Measurements from ENCODE around the gene FAM170B. TPM values are rescaled to one million over a fixed set of nuclear protein-coding genes. Genes with fewer than 3 reads are reported as not detected.

The FAM170B gene
- total RNA-seq, 1 donor from 2014 or later: not detected

GRCh38 chr10:49158915-49159314, 25.1 kb upstream of the FAM170B start:
- ATAC-seq (no peak), DNase-seq (ENCODE audit: missing footprints) (no peak)
- intact Hi-C loops (cut with DNase I): no loop called here

GRCh38 chr10:49158404-49158803, 24.6 kb upstream of the FAM170B start:
- DNase-seq (ENCODE audit: missing footprints) (no peak), ATAC-seq (no peak)
- intact Hi-C loops (cut with DNase I): no loop called here

DNA sequence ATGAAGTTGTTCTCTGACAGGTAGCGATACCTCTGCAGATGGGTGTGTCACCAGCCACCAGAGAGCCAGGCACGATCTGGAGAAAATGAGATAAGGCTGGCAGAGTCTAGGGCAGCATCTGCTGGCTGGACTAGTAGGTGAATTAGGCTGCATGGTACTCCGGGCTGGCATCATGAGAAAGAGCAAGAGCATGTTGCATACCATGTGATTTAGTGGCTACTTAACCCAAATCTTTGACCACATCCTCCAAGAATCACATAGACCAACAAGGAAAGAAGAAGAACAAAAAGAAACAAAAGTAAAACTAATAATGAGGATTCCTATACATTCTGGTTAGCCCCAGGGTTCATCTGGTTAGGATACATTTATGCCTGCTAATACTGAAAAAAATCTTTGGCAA, 23.4 kb upstream of the FAM170B start:
- ATAC-seq (no peak), DNase-seq (ENCODE audit: missing footprints) (no peak)
- intact Hi-C loops (cut with DNase I): no loop called here

- DNase-seq (ENCODE audit: missing footprints) (no peak), ATAC-seq (no peak)
- intact Hi-C loops (cut with DNase I): no loop called here
Measured at GRCh38 chr10:49154641-49155040, 20.8 kb upstream of the FAM170B start.

- no peak for DNase-seq (ENCODE audit: missing footprints)
- no peak for ATAC-seq
- intact Hi-C loops (cut with DNase I): no loop called here
Measured at GRCh38 chr10:49153971-49154370, 20.1 kb upstream of the FAM170B start.

GRCh38 chr10:49153115-49153514, 19.3 kb upstream of the FAM170B start:
- intact Hi-C loops (cut with DNase I): no loop called here
- DNase-seq (ENCODE audit: missing footprints): no peak
- no peak for ATAC-seq

DNA sequence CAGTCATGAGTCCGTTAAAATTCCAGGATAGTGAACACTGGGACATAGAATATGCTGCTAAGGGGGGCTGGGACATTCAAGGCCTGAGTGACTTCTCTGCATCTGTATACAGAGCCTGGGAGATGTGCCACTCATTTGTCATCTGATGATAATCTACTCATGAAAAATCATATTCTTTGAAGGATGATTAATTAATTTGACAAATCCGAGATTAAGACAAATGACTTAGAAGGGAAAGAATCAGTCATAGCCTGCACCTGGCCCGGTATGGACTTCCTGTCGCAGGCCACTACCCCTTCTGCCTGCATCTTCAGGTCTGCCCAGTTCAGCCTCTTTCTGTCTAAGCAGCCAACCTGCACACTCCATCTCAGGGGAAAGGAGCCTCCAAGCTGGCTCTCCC, 18.8 kb upstream of the FAM170B start:
- DNase-seq (ENCODE audit: missing footprints): no peak
- no peak for ATAC-seq
- intact Hi-C loops (cut with DNase I): no loop called here

DNA sequence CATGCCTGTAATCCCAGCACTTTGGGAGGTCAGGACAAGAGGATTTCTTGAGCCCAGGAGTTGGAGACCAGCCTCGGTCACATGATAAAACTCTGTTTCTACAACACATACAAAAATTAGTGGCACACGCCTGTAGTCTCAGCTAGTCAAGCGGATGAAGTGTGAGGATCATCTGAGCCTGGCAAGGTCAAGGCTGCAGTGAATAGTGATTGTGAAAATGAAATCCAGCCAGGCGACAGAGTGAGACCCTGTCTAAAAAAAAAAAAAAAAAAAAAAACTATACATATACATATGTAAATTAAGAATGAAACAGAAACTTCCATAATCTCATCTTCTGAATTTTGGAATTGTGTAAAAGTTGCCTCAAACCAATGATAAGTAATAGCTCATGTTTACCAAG, 18.2 kb upstream of the FAM170B start:
- intact Hi-C loops (cut with DNase I): no loop called here
- ATAC-seq (no peak), DNase-seq (ENCODE audit: missing footprints) (no peak)

DNA sequence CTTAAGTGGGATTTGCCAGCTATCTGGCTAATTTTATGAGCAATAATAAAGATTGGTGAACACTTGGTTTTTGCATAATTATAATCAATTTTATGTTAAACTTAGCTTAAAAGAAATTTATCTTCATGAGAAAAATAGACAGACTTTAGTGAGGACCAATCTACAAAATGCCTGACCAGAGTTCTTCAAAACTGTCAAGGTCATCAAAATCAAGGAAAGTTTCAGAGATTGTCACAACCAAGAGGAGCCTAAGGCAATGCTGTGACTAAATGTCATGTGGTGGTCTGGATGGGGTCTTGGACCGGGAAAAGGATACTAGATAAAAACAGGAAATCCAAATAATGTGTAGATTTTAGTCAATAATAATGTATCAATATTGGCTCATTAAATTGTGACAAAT, 17.7 kb upstream of the FAM170B start:
- ATAC-seq (no peak), DNase-seq (ENCODE audit: missing footprints) (no peak)
- intact Hi-C loops (cut with DNase I): no loop called here

GRCh38 chr10:49151025-49151445, 17.2 kb upstream of the FAM170B start:
- no peak for DNase-seq (ENCODE audit: missing footprints)
- ATAC-seq: no peak
- intact Hi-C loops (cut with DNase I): no loop called here

DNA sequence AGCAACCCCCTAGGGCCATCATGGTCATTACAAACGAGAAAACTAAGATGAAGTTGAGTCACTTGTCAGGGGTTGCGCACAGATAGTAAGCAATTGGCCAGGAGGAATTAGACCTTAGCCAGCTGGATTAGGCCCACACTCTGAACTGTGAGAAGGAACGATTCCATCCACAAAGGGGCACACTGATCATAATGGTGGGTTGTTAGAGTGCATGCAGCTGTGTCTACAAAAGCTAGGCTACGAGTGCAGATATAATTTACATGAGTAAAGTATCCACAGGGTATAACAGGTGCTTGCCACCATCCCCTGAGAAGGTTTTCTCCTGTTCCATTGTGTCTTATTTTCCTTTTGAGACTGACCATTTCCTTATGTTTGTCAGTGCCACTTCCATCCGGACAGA, 16.6 kb upstream of the FAM170B start:
- no peak for ATAC-seq
- no peak for DNase-seq (ENCODE audit: missing footprints)
- intact Hi-C loops (cut with DNase I): no loop called here

DNA sequence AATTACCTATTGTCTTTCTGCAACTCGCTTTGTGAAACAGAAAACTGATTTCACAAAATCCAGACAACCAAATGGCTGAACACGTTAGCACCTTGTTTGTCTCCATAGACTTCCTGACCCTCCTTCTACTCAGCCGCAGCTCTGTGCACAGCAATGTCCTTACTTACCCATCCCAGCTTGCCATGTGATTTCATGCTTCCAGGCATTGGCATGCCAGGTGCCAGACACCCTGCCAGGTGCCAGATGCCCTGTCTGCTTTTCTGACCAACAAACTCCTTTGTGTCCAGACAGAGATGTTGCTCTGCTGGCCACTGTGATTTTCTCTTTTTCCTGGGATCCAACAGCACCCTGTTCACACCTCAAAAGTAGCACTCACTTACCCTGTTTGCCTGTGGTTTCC, 16.1 kb upstream of the FAM170B start:
- DNase-seq (ENCODE audit: missing footprints) (no peak), ATAC-seq (no peak)
- intact Hi-C loops (cut with DNase I): no loop called here

DNA sequence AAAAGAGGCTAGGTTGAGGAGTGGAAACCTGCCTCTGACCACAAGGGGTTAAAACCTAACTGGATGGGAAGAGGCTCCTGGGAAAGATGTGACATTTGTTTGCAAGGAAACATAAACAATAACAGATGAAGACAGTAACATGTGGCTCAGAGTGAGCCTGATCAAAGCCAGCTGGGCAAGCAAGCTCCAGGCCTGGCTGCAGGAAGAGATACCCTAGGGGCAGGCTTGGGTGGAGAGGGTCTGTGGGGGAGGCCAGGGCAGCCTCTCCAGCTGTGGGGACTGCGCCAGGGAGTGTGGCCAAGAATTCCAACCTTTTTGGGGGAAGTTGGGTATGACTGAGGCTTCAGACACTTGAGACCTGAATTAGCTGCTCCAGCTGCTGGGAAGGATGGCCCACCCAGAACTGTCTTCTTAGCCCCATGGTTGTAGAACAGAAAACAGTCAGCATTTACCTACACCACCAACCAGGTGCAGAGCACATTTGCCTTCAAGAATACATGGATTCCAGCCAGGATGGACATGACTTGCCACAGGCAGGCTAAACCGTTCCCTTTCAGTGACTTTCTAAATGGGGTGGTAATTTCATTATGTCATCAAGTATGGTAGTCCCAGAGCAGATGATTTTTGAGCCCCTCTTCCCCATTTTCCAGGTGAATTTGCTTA, 10.4 kb upstream of the FAM170B start:
- ATAC-seq: no peak
- no peak for DNase-seq (ENCODE audit: missing footprints)
- intact Hi-C loops (cut with DNase I): no loop called here

GRCh38 chr10:49143249-49143648, 9.4 kb upstream of the FAM170B start:
- intact Hi-C loops (cut with DNase I): no loop called here
- ATAC-seq: no peak
- DNase-seq (ENCODE audit: missing footprints): no peak

DNA sequence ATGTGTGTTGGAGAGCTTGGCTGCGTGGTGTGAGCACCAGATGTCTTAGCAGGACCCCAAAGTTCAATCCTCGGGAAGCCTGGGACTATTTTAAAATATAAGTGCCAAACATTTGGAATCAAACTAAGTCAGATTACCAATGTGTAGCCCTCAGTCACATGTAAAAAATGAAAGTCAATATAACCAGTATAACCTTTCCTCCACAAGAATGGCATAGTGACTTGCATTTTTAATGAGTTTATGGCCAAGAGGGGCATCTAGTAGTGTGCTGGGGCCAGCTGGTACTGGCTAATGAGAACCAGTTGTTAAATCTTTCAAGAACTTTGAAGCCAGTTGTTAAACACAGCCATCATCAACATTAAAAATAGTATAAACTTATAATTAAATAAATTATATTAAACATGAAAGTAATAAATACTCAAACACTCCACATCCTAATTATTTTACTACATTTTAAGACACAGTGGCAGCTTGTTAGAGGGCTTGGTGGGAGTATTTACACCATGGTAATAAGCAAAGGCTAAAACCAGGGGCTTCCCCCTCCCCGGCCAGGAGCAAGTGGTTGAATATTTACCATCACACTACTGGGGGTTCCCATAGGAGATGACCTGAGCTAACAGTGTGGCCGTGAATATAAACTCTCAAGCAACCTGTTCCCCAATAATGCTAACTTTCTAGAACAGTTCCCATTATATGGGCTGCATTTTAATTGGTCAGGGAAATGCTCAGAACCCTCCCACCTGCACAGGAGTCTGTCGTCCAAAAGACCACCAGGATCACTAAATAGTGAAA, 7.9 kb upstream of the FAM170B start:
- intact Hi-C loops (cut with DNase I): no loop called here
- ATAC-seq: no peak
- no peak for DNase-seq (ENCODE audit: missing footprints)

DNA sequence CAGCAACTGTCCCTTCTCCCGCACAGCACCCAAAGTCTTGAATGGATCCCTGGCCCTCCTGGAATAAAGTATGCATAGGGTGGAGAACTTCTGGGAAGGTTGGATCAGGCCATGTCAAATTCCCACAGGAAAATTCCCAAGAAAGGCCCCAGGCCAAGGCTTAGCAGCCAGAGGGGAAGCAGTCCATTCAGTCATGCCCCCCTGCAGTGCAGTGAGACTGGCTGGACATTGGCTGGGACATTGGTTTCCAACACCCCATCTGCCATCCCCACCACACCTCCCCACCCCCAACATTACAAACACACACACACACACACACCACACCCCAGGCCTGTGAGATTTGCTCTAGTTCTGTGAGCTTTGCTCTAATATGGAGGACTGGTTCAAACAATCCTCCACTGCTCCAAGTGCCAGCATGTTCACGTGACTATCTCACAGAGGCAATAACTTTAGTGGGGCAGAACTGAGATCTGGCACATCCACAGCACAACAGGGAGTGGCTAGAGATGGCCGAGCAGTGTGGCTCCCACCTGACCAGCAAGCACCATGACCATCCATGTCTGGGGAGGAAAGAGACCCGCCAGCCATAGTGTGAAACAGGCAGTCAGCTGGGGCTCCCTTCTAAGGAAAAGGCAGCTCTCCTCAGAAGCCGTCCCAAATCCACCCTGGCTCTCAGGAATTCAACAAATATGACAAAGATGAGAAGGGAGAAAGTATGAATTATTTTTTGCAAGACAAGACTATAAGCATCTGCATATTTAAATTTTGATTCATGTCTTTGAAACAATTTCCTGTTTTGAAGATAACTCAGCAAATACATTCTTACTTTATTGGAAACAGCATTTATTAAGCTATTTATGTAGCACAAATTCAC, 6.7 kb upstream of the FAM170B start:
- DNase-seq (ENCODE audit: missing footprints) (no peak), ATAC-seq (no peak)
- intact Hi-C loops (cut with DNase I): no loop called here

DNA sequence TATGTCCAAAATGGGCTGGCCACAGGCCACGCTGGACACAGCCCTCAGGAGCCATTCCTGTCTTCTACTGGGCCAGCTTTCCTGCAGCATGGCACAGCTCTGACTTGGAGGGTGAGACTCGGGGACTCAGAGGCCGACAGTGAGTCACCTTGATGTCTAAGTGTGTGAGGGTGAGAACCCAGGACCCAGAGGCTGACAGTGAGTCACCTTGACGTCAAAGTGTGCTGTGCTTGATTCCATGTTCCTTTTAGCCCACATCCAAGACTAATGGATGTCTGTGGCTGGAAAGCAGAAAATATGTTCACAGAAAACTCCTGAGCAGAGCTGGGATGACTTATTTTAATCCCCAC, 6.0 kb upstream of the FAM170B start:
- intact Hi-C loops (cut with DNase I): no loop called here
- DNase-seq (ENCODE audit: missing footprints): no peak
- ATAC-seq: no peak

GRCh38 chr10:49139028-49139845, 5.4 kb upstream of the FAM170B start:
- intact Hi-C loops (cut with DNase I): no loop called here
- peak; percentile 79 for ATAC-seq
- no peak for DNase-seq (ENCODE audit: missing footprints)

DNA sequence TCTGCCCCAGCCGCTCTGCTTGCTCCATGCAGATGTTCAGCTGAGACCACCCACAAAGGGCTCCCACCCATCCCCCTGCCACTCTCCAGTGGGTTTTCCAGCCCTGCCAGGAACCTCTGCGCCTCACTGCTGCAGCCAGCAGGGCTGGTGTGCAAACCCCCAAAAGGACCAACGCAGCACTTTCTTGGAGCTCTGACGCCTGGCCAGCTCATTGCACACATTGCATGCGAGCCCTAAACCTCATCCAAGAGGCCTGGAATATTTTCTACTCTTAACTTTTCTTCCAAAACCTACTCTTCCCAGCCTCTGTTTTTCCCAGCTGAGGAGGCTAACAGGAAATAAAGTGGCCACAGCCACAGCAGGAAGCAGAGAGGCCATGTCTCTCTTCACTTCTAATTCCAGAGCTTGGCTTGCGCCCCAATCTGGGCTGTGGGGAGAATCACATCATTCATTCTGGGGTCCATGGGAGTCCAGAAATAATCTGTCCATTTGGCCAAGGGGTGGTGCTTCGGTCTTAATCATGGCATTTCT, 4.6 kb upstream of the FAM170B start:
- intact Hi-C loops (cut with DNase I): no loop called here

More for the DNA sequence above, 4.6 kb upstream of the FAM170B start:
- peak; percentile 69 for DNase-seq (ENCODE audit: missing footprints)
- ATAC-seq: peak; percentile 67
